H1 (cell line): ENCODE measurements around the gene PER2. TPM values are rescaled to one million over a fixed set of nuclear protein-coding genes. Genes with fewer than 3 reads are reported as not detected.

Experiments
- ASH2L ChIP-seq: fragments of 200-600, 300-600 bp; sonication (generic); IDR thresholded peaks from one replicate; pipeline ENCODE4 v1.7.1; 2017; ENCODE audit warnings: low read length
- CEBPB ChIP-seq: IDR thresholded peaks from 2 replicates; pipeline ENCODE4 v1.6.1; 2012; ENCODE audit warnings: low read depth, low read length
- CHD2 ChIP-seq: IDR thresholded peaks from 2 replicates; pipeline ENCODE4 v1.6.1; 2012; ENCODE audit warnings: low read length, improper control_type of control experiment
- EGR1 ChIP-seq: IDR thresholded peaks from 2 replicates; pipeline ENCODE4 v1.6.1; 2011; ENCODE audit warnings: low read depth, low read length, borderline replicate concordance
- SIN3A ChIP-seq, 2 experiments: IDR thresholded peaks in 1 of 2; conservative IDR thresholded peaks in 1 of 2; 2 replicates each; pipeline ENCODE4 v1.6.1; 2011 to 2012; ENCODE audit warnings: low read length in 2 of 2, improper control_type of control experiment in 1 of 2, low read depth in 1 of 2, mild to moderate bottlenecking in 1 of 2
- SP2 ChIP-seq: IDR thresholded peaks from 2 replicates; pipeline ENCODE4 v1.6.1; 2012; ENCODE audit warnings: mild to moderate bottlenecking, low read length, inconsistent platforms
- SUZ12 ChIP-seq: fragments of 200-600 bp; sonication (generic); IDR thresholded peaks from 2 replicates; pipeline ENCODE4 v1.6.1; 2012; ENCODE audit warnings: mild to moderate bottlenecking, inconsistent platforms, low read length, moderate library complexity, mixed read lengths
- TEAD4 ChIP-seq: IDR thresholded peaks from 2 replicates; pipeline ENCODE4 v1.6.1; 2012; ENCODE audit warnings: low read depth, low read length, inconsistent platforms, mixed read lengths
- USF2 ChIP-seq: IDR thresholded peaks from 2 replicates; pipeline ENCODE4 v1.6.1; 2011; ENCODE audit warnings: low read length, improper control_type of control experiment
- polyA plus RNA-seq, 7 experiments: library from polyadenylated mRNA; depleted of rRNA in 3 of 7; stranded (reverse) in 5 of 7; unstranded in 2 of 7; fragments of >200 nt in 5 of 7; fragments of 200-250 nt in 2 of 7; gene quantifications; 1 replicate in 5 of 7; 2 replicates in 1 of 7; 4 replicates in 1 of 7; pipeline versions ENCODE4 v1.2.1 to v1.2.3, GENCODE V29; 2011 to 2013; ENCODE audit warnings: missing spikeins in 2 of 7, mixed read lengths in 2 of 7
- total RNA-seq: library from RNA; stranded (reverse); fragmentation: NEBNext Ultra II Directional; extraction: Animal tissue kit (Norgen Biotek cat#: 25700); gene quantifications from 2 replicates; pipeline ENCODE4 v1.2.1, GENCODE V29; 2021

The PER2 gene
- total and polyA plus RNA-seq, 2 of the 8 experiments (the other 6 are each of a cell fraction or from before 2014, with no cell fraction given): 0.91 to 5.5 TPM

GRCh38 chr2:238265605-238266004 lies 22.8 kb downstream of the PER2 start (continued):
- TF ChIP-seq USF2 (no peak), CHD2 (no peak), SIN3A (conservative IDR thresholded peaks at IDR 0.05 in 1 of 2, IDR thresholded peaks at IDR 0.05 in 1 of 2; ENCODE audit: low read depth in 1 of 2, low read length in 2 of 2) (no peak), ASH2L (no peak), CEBPB (no peak), SUZ12 (no peak), TEAD4 (no peak), EGR1 (no peak), SP2 (no peak)
